ENCODE data around the gene SMAD5.

GRCh38 chr5:136098176-136098575 is 34.5 kb upstream of the SMAD5 start:
- TF ChIP-seq POLR2AphosphoS5 (IDR thresholded peaks at IDR 0.05; ENCODE audit: low read depth, low read length) (no peak), POLR2A (IDR thresholded peaks at IDR 0.05; ENCODE audit: low read depth, low read length) (no peak), TAF1 (IDR thresholded peaks at IDR 0.05; ENCODE audit: borderline replicate concordance, low read depth, low read length) (no peak)
